Body of pancreas (tissue), 4 donors: ENCODE results near the gene PTPRD. TPM values are rescaled to one million over a fixed set of nuclear protein-coding genes. Genes with fewer than 3 reads are reported as not detected.

ENCODE experiments used
- ATAC-seq: fragments of 150-250 bp; one replicate; pipeline ENCODE4 v1.9.1; 2016
- DNase-seq, 4 donors: peaks; one replicate each; pipeline ENCODE4 v3.0.0-alpha.2; 2019
- H3K27ac ChIP-seq, 4 donors: fragments of 200-600 bp; sonication (generic); 1 replicate in 3 of 4; 2 replicates in 1 of 4; pipeline versions ENCODE4 v1.5.1 to v1.6.1; 2016 to 2019; ENCODE audit warnings: mild to moderate bottlenecking in 1 of 4, mixed read lengths in 1 of 4, moderate library complexity in 1 of 4
- H3K27me3 ChIP-seq, 2 donors: fragments of 200-600 bp; sonication (generic); one replicate each; pipeline ENCODE4 v1.6.0; 2016; ENCODE audit warnings: mild to moderate bottlenecking in 1 of 2
- H3K36me3 ChIP-seq, 2 donors: fragments of 200-600 bp; sonication (generic); replicated peaks in 1 of 2; 2 replicates each; pipeline ENCODE4 v1.5.1; 2016; ENCODE audit warnings: low read depth in 2 of 2; ENCODE audit not compliant: insufficient read depth in 1 of 2
- H3K4me1 ChIP-seq: fragments of 200-600 bp; sonication (generic); one replicate; pipeline ENCODE4 v1.6.0; 2016
- H3K4me3 ChIP-seq, 2 donors: fragments of 200-600 bp; sonication (generic); 1 replicate in 1 of 2; 2 replicates in 1 of 2; pipeline ENCODE4 v1.5.1; 2016 to 2019
- H3K9me3 ChIP-seq, 3 donors: fragments of 200-600 bp; sonication (generic); 1 replicate in 2 of 3; 2 replicates in 1 of 3; pipeline ENCODE4 v1.5.1; 2016
- POLR2A ChIP-seq, 3 donors: fragments of 450-650 bp; IDR thresholded peaks; one replicate each; pipeline ENCODE4 v1.6.1; 2016; ENCODE audit warnings: antibody characterized with exemption in 3 of 3, mild to moderate bottlenecking in 2 of 3
- WGBS, 2 donors: methylation state at CpG; one replicate each; pipeline ENCODE4 v1.1.5; 2017; 5-methylcytosine and 5-hydroxymethylcytosine counted together
- intact Hi-C: fragments of 100-400 bp; cut with DNase I; formaldehyde crosslinking; loops from one replicate; pipeline ENCODE4 v1.15.1; 2023
- total RNA-seq, 2 donors: library from RNA; depleted of rRNA; stranded (reverse); fragments of >200 nt; gene quantifications; one replicate each; pipeline ENCODE4 v1.1.0, GENCODE V29; 2016
- TF ChIP-seq, protein P1 (sequence below), 7 experiments: fragments of 450-650 bp in 4 of 7; fragments of 200-600 bp in 3 of 7; sonication (generic) in 3 of 7; IDR thresholded peaks; one replicate each; pipeline ENCODE4 v1.5.1; 2016 to 2019; ENCODE audit warnings: antibody characterized with exemption in 7 of 7

PTPRD gene
- total RNA-seq, 2 donors from 2014 or later, result 4.3 to 4.9 TPM

DNA sequence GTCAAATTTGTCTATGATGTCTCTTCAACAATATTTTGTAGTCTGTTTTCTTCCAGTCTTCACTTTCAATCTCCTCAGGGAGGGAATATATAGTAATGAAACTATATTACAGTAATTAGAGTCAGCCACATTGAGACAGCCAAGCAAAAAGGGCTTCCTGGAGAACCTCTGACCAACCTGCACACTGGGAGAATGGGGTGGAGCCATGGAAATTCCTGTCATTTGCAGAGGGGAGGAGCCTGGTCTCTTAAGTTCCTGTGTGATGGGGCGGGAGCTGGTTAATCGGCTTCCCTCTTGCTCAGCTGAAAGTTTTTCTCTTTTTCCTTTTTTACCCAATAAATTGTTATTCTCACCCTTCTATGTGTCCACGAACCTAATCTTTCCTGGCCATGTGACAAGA lies 1220.0 kb downstream of the PTPRD start:
- intact Hi-C loops, result no loop called here
- WGBS, 2 donors, result 68 to 73% methylated on average over 3 of the region's 3 CpGs
- Histone ChIP-seq H3K36me3 (no peaks in the 10 kb centered on the region), H3K4me1 (no peaks in the 10 kb centered on the region), H3K9me3 (no peaks in the 10 kb centered on the region), H3K27me3 (no peaks in the 10 kb centered on the region), H3K27ac (no peak overlapping the region), H3K4me3 (no peak overlapping the region)
- DNase-seq (no peak), ATAC-seq (no peak)
- no peak for TF ChIP-seq POLR2A (IDR thresholded peaks at IDR 0.05)
- TF ChIP-seq, protein P1, sequence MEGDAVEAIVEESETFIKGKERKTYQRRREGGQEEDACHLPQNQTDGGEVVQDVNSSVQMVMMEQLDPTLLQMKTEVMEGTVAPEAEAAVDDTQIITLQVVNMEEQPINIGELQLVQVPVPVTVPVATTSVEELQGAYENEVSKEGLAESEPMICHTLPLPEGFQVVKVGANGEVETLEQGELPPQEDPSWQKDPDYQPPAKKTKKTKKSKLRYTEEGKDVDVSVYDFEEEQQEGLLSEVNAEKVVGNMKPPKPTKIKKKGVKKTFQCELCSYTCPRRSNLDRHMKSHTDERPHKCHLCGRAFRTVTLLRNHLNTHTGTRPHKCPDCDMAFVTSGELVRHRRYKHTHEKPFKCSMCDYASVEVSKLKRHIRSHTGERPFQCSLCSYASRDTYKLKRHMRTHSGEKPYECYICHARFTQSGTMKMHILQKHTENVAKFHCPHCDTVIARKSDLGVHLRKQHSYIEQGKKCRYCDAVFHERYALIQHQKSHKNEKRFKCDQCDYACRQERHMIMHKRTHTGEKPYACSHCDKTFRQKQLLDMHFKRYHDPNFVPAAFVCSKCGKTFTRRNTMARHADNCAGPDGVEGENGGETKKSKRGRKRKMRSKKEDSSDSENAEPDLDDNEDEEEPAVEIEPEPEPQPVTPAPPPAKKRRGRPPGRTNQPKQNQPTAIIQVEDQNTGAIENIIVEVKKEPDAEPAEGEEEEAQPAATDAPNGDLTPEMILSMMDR (IDR thresholded peaks at IDR 0.05), result no peak

DNA sequence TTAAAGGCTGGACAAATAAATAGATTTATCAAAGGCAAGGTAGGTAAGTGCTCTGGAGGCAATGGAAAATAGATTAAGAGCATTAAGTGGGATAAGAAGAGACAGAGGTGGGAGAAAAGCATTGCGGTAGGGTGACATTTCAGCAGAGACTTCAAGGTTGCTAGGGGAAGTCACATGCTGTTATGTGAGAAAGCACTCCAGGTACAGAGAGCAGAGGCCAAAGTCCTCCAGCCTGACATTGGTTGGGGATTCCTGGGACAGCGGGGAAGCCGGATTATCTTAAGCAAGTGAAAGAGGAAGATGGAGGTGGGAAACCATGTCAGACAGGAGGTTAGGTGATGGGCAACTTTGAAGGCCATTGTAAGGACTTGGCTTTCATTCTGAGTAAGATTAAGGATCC lies 1222.9 kb downstream of the PTPRD start:
- 21 to 26% methylated on average over 3 of the region's 3 CpGs for WGBS, 2 donors
- Histone ChIP-seq H3K4me3 (no peak overlapping the region), H3K27ac (no peak overlapping the region), H3K27me3 (no peaks in the 10 kb centered on the region), H3K4me1 (no peaks in the 10 kb centered on the region), H3K9me3 (no peaks in the 10 kb centered on the region), H3K36me3 (no peaks in the 10 kb centered on the region)
- intact Hi-C loops, result no loop called here
- DNase-seq, result peak in 2 of 4 donors; percentile 3 to 6
- TF ChIP-seq POLR2A (IDR thresholded peaks at IDR 0.05), result no peak
- TF ChIP-seq, protein P1 (IDR thresholded peaks at IDR 0.05), result no peak
- ATAC-seq, result no peak

DNA sequence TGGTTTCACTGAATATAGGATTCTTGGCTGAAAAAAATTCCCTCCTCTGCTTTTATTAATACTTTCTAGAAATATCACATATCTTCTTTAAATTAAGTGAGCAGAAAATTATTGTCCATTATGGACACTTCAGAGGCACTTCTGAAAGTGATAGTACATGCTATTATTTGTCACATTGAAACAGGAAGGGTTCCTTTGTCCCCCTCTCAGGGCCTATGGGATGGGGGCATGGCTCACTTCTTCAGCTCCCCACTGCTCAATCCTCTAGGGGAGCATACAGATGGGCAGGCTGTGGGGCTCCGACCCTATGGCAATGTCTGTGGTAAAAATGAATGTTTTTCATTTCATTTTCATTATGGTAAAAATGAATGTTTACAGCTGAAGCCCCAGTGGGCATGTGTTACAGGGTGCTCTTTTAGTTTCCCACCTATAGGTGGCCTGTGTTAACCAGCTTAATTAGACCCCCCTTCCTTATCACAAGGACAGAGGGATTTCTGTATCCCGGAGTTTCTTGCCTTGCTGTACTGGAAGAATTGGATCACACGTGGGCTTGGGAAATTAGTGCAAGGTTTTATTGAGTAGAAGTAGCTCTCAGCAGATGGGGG lies 1225.2 kb downstream of the PTPRD start:
- WGBS, 2 donors, result 58 to 61% methylated on average over 3 of the region's 3 CpGs
- no peak for ATAC-seq
- no peaks in the 10 kb centered on the region for H3K36me3 ChIP-seq

DNA sequence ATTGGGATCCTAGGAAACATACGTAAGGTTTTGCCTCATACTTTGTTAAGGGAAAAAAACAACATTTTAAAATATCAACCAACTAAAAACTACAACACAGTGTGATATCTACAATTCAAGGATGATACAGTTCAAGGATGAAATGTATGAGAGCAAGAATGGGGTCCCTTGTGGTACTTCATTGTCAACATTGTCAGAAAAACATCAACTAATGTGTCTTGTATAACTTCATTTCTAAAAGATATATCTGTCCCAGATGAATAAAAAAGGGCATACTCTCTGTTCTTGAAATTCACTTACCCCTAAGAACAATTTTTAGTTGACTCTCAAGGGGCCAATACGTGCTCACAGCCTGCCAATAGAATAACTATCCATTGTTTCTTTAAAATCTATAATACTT lies 1250.5 kb downstream of the PTPRD start:
- no peak for TF ChIP-seq POLR2A (IDR thresholded peaks at IDR 0.05)
- TF ChIP-seq, protein P1 (IDR thresholded peaks at IDR 0.05), result no peak
- Histone ChIP-seq H3K9me3 (no peaks in the 10 kb centered on the region), H3K4me1 (no peaks in the 10 kb centered on the region), H3K27ac (no peak overlapping the region), H3K4me3 (no peak overlapping the region), H3K27me3 (no peaks in the 10 kb centered on the region), H3K36me3 (no peaks in the 10 kb centered on the region)
- no peak for ATAC-seq
- WGBS, 2 donors, result 48% methylated on average over 2 of the region's 2 CpGs
- no peak for DNase-seq
- intact Hi-C loops, result no loop called here

More for the DNA sequence above, 1225.2 kb downstream of the PTPRD start:
- no peaks in the 10 kb centered on the region for H3K9me3 ChIP-seq
- H3K4me3 ChIP-seq, result no peak overlapping the region
- DNase-seq, result no peak
- intact Hi-C loops, result no loop called here
- no peak for TF ChIP-seq POLR2A (IDR thresholded peaks at IDR 0.05)
- TF ChIP-seq, protein P1 (IDR thresholded peaks at IDR 0.05), result no peak
- no peak overlapping the region for H3K27ac ChIP-seq
- H3K4me1 ChIP-seq, result no peaks in the 10 kb centered on the region
- no peaks in the 10 kb centered on the region for H3K27me3 ChIP-seq

DNA sequence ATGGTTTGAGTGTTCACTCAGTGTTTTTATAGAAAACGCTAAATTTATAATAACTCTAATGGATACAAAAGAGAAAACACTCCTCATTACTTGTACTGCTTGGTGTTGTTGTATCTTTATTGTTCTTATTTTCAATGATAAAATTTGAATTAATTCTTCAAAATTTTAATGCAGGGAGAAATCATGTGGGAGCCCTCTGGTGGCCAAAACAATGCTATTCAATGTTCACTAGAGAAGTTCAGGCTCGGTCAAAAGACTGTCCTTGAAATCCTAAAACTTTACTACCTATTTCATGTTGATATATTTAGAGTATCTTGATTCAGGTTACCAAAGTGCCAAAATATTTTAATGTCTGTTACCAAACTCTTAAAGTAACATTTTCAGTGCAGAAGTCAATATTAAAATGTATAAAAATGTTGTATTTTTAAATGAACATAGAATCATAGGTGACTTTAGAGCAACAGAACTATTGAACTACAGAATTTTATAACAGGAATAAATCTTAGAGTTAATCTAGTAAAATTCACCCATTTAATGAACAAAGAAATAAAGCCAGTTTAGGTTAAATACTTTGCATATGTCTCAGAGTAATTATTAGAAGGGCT lies 1259.8 kb downstream of the PTPRD start:
- no peaks in the 10 kb centered on the region for H3K36me3 ChIP-seq
- ATAC-seq, result no peak
- H3K9me3 ChIP-seq, result no peaks in the 10 kb centered on the region
- no peak for TF ChIP-seq POLR2A (IDR thresholded peaks at IDR 0.05)
- TF ChIP-seq, protein P1 (IDR thresholded peaks at IDR 0.05), result peak in 6 of 7 experiments; percentile 31 to 65 (median 40)
- no peak overlapping the region for H3K27ac ChIP-seq
- no peaks in the 10 kb centered on the region for H3K27me3 ChIP-seq
- H3K4me1 ChIP-seq, result no peaks in the 10 kb centered on the region
- H3K4me3 ChIP-seq, result no peak overlapping the region
- WGBS, 2 donors, result 4 to 7% methylated on average over 2 of the region's 2 CpGs
- intact Hi-C loops, result no loop called here
- DNase-seq, result peak in 2 of 4 donors; percentile 5 to 11
